Measurements from ENCODE around the gene ABI3BP. TPM values are rescaled to one million over a fixed set of nuclear protein-coding genes. Genes with fewer than 3 reads are reported as not detected.
A peak's percentile ranks its signal among the peaks of the same experiment; 100 is the strongest.

ABI3BP gene
- total RNA-seq, 4 donors from 2014 or later: 12.3 to 57.8 (median 22.0) TPM

DNA sequence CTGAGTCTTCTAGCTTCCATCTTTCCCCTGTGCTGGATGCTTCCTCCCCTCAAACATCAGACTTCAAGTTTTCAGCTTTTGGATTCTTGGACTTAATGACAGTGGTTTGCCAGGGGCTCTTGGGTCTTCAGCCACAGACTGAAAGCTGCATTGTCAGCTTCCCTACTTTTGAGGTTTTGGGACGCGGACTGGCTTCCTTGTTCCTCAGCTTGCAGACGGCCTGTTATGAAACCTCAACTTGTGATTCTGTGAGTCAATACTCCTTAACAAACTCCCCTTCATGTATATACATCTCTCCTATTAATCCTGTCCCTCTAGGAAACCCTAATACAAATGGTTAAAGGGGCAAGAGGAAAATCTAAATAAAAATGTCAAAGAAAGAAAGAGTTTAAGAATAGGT is 100.1 kb downstream of the ABI3BP start:
- DNase-seq (ENCODE audit: low spot score in 2 of 2): peak in 1 of 2 donors; percentile 43
- TF ChIP-seq POLR2A (IDR thresholded peaks at IDR 0.05): no peak
- TF ChIP-seq, protein P1, sequence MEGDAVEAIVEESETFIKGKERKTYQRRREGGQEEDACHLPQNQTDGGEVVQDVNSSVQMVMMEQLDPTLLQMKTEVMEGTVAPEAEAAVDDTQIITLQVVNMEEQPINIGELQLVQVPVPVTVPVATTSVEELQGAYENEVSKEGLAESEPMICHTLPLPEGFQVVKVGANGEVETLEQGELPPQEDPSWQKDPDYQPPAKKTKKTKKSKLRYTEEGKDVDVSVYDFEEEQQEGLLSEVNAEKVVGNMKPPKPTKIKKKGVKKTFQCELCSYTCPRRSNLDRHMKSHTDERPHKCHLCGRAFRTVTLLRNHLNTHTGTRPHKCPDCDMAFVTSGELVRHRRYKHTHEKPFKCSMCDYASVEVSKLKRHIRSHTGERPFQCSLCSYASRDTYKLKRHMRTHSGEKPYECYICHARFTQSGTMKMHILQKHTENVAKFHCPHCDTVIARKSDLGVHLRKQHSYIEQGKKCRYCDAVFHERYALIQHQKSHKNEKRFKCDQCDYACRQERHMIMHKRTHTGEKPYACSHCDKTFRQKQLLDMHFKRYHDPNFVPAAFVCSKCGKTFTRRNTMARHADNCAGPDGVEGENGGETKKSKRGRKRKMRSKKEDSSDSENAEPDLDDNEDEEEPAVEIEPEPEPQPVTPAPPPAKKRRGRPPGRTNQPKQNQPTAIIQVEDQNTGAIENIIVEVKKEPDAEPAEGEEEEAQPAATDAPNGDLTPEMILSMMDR (IDR thresholded peaks at IDR 0.05): no peak
- intact Hi-C loops (cut with DNase I; ENCODE audit: low total_unique reads): no loop called here
- WGBS, 2 donors: 73 to 81% methylated on average over 3 of the region's 3 CpGs
- no peak overlapping the region for H3K4me3 ChIP-seq (ENCODE audit: low read depth, poor library complexity, severe bottlenecking)

GRCh38 chr3:100891827-100892226 is 101.4 kb downstream of the ABI3BP start:
- intact Hi-C loops (cut with DNase I; ENCODE audit: low total_unique reads): no loop called here
- no peak overlapping the region for H3K4me3 ChIP-seq (ENCODE audit: low read depth, poor library complexity, severe bottlenecking)
- TF ChIP-seq, protein P1 (IDR thresholded peaks at IDR 0.05): no peak
- TF ChIP-seq POLR2A (IDR thresholded peaks at IDR 0.05): no peak
- 78 to 89% methylated on average over 5 of the region's 5 CpGs for WGBS, 2 donors
- DNase-seq (ENCODE audit: low spot score in 2 of 2): no peak

GRCh38 chr3:100891033-100891432 is 102.2 kb downstream of the ABI3BP start:
- intact Hi-C loops (cut with DNase I; ENCODE audit: low total_unique reads): no loop called here

DNA sequence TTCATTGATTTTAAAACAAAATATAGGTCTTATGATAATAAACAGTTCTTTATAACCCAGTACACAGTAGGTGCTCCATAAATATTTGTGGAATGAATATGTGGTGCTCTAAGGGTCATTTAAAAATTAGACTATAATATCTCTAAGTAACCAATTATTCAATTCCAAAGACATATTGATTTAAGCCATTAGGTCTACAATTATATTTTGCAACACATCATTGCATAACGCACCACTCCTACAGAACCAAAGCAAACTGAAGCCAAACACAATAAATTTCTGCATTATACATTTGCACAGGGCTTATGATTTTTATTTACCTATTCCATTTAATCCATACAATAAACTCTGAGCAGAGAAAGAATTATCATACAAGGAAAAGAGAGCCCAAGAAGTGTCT is 104.3 kb downstream of the ABI3BP start:
- no peak for TF ChIP-seq POLR2A (IDR thresholded peaks at IDR 0.05)
- TF ChIP-seq, protein P1 (IDR thresholded peaks at IDR 0.05): no peak
- intact Hi-C loops (cut with DNase I; ENCODE audit: low total_unique reads): no loop called here
- 88 to 100% methylated on average over 1 of the region's 1 CpG for WGBS, 2 donors
- no peak for DNase-seq (ENCODE audit: low spot score in 2 of 2)
- H3K4me3 ChIP-seq (ENCODE audit: low read depth, poor library complexity, severe bottlenecking): no peak overlapping the region

More at GRCh38 chr3:100891033-100891432, 102.2 kb downstream of the ABI3BP start:
- no peak for TF ChIP-seq POLR2A (IDR thresholded peaks at IDR 0.05)
- TF ChIP-seq, protein P1 (IDR thresholded peaks at IDR 0.05): no peak
- H3K4me3 ChIP-seq (ENCODE audit: low read depth, poor library complexity, severe bottlenecking): no peak overlapping the region
- no peak for DNase-seq (ENCODE audit: low spot score in 2 of 2)
- 68 to 74% methylated on average over 2 of the region's 2 CpGs for WGBS, 2 donors

DNA sequence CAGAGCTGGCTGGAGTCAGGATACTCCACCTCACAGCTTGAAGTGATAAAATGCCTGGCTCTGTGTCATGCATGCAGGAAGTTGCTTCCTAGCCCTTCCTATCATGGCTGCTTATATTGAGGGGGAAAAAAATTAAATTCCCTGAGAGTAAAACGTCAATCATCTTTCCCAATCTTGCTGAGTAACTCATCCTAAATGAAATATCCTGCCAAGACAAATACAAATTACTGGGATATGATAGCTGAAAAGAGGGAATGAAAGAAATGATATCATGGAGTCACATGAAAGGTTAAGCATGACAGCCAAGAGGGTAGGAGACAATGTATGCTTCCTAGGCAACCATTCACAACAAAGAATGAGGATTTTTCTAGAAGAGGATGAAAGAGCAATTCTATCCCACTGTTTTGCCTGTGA is 110.6 kb downstream of the ABI3BP start:
- no peak for TF ChIP-seq POLR2A (IDR thresholded peaks at IDR 0.05)
- TF ChIP-seq, protein P1 (IDR thresholded peaks at IDR 0.05): no peak
- intact Hi-C loops (cut with DNase I; ENCODE audit: low total_unique reads): no loop called here
- no peak overlapping the region for H3K4me3 ChIP-seq (ENCODE audit: low read depth, poor library complexity, severe bottlenecking)
- 15 to 18% methylated on average over 1 of the region's 1 CpG for WGBS, 2 donors
- peak in 1 of 2 donors; percentile 26 for DNase-seq (ENCODE audit: low spot score in 2 of 2)

- intact Hi-C loops (cut with DNase I; ENCODE audit: low total_unique reads): no loop called here
- 68% methylated on average over 1 of the region's 1 CpG for WGBS, 2 donors
- no peak for DNase-seq (ENCODE audit: low spot score in 2 of 2)
- no peak for TF ChIP-seq POLR2A (IDR thresholded peaks at IDR 0.05)
- TF ChIP-seq, protein P1 (IDR thresholded peaks at IDR 0.05): no peak
- no peak overlapping the region for H3K4me3 ChIP-seq (ENCODE audit: low read depth, poor library complexity, severe bottlenecking)
These were observed 112.4 kb downstream of the ABI3BP start for GRCh38 chr3:100880845-100881244.
